DMS53 treated with DMSO at 0.1 percent for 48 hours (cell line): ENCODE measurements around the gene AP1M2.
"Not testable (repeated sequence)": the region's sequence is repeated elsewhere in the genome, so short reads cannot be mapped to it uniquely, and the experiment has no call there.

ENCODE experiments used
- DNase-seq: peaks from one replicate; lab custom pipeline; 2025; ENCODE audit not compliant: unreplicated experiment; lab: John Stamatoyannopoulos, UW

The AP1M2 gene

DNA sequence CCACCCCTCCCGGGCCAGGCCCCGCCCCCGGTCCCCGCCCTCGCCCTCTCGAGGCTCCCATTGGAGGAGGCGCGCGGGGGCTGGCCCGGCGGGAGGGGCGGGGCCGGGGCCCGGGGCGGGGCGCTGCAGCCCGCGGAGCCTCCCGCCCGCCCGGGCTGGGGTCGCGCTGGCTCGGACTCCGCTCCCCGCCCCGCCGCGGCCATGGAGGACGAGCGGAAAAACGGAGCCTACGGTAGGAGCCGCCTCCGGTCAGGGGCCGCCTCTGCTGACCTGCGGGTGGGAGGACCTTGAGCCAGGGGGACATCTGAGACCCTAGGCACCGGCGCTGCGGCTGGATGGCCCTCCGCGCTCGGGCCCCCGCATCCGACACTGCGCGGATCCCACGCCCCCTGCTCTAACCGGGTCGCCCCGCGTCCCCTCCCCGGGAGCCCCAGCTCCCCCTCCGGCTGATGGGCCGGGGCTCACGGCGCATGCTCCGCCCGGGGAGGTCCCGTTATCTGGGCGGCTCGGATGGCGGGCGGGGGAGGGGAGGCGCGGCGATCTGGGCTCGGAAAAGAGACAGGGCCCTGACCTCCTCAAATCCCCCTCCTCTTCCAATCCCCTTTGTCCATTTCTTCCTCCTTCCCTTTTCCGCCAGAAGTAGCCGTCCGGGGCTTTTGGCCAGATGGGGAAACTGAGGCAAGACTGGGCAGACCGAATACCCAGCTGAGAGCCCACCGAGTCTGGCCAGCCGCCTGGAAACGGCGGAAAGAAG lies 15.4 kb upstream of the AP1M2 start:
- DNase-seq = no peak

DNA sequence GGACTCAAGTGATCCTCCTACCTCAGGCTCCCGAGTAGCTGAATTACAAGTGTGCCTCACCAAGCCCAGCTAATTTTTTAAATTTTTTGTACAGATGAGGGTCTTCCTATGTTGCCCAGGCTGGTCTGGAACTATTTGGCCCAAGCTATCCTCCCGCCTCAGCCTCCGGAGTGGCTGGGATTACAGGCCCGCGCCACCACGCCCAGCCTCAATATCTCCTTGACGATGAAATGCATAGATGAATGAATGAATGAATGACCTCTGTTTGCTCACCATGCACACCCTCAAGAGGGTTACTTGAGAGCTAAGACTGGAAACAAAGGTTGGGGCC lies 14.9 kb upstream of the AP1M2 start:
- peak; percentile 1 for DNase-seq

DNA sequence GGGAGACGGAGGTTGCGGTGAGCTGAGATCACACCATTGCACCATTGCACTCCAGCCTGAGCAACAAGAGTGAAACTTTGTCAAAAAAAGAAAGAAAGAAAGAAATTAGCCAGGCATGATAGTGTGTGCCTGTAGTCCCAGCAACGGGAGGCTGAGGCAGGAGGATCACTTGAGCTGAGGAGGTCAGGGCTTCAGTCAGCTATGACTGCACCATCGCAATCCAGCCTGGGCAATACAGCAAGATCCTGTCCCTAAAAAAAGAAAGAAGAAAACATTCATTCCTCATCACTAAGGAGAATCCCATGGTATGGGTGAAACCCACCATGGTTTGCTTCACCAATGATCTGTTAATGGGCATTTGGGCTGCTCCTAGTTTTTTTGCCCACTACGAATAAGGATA lies 13.0 kb upstream of the AP1M2 start:
- no peak for DNase-seq

DNA sequence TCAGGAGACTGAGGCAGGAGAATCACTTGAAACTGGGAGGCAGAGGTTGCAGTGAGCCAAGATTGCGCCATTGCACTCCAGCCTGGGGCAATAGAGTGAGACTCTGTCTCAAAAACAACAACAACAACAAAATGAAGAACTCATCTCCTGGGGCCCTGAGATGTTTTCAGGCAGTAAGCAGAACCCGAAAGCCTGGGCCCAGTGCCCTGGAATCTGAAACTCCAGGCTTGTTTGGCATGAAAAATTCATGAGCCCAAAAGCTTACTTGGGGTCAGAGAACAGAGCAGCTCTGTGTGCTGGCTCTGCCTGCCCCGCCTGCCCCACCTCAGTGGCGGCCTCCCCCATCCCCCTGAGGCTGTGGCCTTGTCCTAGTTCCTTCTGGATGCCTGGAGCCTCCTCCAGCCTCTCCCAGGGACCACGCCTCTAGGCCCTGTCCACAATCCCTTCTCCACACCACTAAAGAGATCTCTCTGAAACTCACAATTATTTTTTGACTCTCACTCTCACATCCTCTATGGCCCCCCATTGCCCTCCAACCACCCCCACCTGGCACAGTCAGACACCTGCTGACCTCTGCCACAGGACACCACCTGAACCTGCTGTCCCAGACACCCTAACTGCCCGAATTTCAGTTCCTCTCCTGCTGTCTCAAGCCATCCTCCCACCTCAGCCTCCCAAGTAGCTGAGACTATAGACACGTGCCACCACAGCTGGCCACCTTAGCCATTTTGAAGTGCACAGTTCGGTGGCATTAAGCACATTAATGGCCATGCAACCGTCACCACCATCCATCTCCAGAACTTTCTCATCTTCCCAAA lies 6.9 kb upstream of the AP1M2 start:
- no peak for DNase-seq

DNA sequence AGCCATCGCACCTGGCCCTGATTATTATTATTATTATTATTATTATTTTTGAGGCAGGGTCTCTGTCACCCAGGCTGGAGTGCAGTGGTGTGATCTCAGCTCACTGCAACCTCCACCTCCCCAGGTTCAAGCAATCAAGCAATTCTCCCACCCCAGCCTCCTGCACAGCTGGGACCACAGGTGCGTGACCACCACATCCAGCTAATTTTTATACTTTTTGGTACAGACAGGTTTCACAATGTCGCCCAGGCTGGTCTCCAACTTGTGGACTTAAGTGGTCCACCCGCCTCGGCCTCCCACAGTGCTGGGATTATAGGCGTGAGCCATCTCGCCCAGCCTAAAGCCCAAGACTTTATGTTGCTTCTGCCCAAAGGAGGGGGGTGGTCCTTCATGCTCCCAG lies 6.0 kb upstream of the AP1M2 start:
- no peak for DNase-seq

DNA sequence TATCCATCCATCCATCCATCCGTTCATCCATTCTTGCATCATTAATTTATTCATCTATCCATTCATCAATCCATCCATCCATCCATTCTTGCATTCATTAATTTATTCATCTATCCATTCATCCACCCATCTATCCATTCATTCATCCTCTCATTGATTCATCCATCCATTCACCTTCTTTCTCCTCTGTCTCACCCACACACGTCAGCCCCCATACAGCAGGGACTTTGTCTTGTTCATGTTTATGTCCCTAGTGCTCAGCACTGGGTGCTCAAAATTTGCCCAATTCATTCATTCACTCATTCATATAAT lies 683 bp upstream of the AP1M2 start:
- no peak for DNase-seq

DNA sequence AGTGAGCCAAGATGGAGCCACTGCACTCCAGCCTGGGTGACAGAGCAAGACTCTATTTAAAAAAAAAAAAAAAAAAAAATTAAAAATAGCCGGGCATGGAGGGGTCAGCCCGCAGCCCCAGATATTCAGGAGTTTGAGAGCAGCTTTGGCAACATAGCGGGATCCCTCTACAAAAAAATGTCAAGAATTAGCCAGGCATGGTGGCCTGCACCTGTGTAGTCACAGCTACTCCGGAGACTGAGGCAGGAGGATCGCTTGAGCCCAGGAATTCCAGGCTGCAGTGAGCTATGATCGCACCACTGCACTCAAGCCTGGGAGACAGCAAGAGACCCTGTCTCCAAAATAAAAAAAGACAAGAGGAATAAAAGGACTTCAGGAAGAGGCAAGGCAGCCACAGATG lies 716 bp downstream of the AP1M2 start:
- no peak for DNase-seq

DNA sequence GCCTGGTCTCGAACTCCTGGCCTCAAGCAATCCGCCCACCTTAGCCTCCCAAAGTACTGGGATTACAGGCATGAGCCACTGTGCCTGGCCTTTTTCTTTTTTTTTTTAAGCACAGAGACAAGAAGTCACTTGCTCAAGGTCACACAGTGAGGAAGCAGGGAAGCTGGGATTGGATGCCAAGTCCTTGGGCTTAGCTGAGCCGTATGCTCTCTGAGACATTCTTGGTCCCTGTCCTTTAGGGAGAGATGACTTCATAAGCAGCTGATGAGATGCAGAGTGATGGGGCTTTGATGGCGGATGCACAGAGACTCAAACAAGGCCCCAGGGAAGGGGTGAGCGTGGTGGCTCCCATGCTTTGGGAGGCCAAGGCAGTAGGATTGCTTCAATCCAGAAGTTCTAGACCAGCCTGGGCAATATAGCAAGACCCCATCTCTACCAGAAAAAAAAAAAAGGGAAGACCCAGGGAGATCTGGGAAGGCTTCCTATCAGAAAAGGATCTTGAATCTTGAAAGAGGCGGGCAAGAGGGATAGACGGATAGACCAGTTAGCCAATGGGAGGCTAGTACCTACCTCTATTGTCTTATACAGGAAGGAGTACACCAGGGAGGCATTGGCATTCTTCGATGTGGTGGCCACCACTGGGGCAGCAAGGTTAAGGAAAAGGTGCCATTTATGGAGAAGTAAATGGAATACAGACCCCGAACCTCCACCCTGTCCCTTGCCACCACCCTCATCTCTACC lies 3.9 kb downstream of the AP1M2 start:
- no peak for DNase-seq

DNA sequence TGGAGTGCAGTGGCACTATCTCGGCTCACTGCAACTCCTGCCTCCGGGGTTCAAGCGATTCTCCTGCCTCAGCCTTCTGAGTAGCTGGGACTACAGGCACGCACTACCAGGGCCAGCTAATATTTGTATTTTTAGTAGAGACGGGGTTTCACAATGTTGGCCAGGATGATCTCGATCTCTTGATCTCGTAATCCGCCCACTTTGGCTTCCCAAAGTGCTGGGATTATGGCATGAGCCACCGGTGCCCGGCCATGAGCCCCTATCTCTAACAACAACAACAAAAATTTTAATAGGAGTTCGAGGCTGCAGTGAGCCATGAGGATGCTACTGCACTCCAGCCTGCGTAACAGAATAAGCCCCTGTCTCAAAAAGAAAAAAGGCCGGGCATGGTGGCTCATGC lies 5.0 kb downstream of the AP1M2 start:
- DNase-seq = no peak

DNA sequence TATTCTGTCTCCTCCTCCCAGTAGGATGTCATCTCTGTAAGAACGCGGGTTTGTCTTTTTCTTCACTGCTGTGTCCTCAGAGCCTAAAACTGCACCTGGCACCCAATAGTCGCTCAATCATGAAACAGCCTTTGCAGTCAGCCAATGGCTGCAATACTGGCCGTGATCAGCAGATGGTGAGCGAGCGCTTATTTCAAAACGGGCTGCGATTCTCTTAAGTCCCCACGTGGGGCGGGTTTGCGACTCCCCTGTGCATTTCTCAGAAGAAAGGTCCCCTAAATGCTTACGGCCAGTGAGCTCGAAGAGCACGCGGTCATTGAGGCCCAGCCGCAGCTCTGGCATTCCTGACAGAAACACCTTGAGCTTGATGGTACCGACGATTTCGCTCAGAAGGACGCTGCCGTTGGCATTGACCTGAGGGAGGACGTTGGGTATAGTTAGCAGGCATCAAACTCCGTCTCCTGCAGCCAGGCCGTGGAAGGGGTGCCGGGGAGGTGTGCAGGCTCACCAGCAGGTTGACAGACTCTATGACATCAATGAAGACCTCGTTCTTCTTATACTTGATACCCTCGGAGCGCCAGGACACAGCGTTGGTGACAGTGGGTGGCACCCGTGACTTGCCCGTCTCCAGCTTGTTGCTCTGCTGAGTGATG lies 6.0 kb downstream of the AP1M2 start:
- DNase-seq = peak; percentile 59

DNA sequence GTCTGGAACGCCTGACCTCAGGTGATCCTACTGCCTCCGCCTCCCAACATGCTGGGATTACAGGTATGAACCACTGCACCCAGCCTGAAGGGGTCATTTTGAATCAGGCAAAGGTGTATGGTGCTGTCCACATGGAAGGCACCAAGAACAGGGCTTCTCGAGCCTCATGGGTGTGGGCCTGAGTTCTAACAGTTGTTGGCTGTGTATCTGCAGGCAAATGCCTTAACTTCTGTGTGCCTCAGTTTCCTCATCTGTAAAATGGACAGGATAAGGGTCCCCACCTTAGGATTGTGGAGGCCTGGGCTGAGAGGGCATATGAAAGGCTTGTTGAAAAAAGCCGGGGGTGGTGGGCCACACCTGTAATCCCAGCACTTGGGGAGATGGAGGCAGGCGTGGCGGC lies 9.2 kb downstream of the AP1M2 start:
- no peak for DNase-seq

DNA sequence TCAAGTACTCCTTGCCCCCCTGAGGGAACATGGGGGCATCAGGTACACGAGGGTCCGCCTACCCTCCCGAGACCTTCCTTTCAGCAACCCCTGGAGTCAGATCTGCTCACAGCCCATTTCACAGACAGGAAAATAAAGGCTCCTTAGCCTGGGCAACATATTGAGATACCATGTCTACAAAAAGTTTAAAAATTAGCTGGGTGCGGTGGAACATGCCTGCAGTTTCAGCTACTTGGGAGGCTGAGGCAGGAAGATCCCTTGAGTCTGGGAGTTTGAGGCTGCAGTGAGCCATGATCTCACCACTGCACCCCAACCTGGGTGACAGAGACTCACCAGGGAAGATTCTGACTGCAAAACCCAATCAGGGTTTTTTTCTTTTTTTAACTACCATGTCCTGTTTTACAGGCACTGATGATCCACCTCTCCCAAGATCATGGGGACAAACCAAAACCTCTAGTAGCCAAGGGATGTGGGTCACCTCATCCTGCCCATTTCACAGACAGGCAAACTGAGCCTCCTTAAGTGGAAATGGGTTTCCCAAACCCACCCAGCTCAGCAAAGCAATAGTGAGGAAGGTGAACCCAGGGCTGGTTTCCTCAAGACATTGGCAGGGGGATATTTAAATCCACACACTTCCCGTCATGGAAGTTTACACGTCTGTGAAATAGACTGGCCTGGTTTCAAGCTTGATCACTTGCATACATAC lies 11.9 kb downstream of the AP1M2 start:
- no peak for DNase-seq

DNA sequence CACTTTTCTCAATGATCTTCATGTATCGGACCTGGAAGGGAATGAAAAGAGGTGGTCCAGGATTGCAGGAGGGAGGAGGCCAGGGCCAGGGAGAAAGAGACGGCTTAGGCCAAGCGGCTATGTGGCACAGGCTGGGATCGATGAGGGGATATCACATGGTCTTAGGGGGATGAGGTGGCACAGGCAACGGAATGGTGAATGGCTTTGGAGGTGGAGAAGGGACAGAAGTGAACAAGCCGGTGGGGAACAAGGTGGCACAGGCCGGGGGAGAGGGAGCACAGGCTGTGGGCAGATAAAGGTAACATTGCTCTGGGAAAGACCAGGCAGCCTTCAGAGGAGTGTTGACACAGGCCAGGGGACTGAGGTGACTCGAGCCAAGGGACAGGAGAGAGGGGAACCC lies 12.7 kb downstream of the AP1M2 start:
- DNase-seq = no peak

DNA sequence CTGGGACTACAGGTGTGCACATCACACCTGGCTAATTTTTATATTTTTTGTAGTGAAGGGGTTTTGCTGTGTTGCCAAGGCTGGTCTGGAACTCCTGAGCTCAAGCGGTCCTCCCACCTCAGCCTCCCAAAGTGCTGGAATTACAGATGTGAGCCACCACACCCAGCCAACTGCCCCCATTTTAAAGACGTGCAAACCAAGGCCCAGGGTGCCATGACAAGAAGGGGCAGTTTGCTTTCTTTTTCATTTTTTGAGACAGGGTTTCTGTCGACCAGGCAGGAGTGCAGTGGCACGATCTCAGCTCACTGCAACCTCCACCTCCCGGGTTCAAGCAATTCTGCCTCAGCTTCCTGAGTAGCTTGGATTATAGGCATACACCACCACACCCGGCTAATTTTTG lies 13.3 kb downstream of the AP1M2 start:
- not testable (repeated sequence) for DNase-seq

DNA sequence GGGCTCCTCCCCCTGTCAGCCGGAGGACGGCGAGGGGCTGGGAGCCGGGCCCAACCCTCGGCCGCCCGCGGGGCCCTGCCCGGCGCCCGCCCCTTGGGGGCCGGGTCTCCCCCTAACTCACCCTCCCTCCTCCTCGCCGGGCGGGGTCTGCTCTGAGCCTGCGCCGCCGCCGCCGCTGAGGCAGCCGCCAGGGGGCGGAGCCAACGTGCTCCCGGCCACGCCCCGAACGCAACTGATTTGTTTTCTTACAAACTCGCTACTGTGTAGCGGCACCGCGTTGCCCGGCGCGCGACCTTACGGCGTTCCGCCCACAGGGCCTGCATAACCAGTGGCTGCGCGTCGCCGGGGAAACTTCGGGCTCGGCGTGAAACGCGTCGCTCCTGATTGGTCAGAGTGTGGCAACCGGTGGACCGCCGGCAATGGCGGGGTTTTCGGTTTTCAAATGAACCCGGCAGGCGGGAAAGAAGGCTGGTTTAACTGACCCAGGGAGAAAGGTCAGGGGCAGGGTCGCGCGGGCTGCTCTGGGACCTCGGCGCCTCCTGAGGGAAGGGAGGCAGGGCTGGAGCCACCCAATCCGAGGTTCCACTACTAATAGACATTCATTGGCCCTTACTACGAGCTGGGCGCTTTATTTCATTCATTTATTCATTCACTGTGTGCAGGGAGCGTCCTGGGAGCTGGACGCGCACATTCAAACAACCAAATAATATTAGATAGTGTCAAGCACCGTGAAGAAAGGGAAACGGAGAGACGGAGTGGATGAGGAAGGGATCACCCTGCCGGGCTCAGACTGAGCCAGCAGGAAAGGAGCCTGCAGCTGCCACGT lies 18.1 kb downstream of the AP1M2 start, which contains the start of gene CDKN2D:
Gene CDKN2D (minus strand): TSS at position 154 of the 826 bp plus-strand sequence. CDS start 326 bp downstream, outside the sequence.
- DNase-seq = peak; percentile 94

DNA sequence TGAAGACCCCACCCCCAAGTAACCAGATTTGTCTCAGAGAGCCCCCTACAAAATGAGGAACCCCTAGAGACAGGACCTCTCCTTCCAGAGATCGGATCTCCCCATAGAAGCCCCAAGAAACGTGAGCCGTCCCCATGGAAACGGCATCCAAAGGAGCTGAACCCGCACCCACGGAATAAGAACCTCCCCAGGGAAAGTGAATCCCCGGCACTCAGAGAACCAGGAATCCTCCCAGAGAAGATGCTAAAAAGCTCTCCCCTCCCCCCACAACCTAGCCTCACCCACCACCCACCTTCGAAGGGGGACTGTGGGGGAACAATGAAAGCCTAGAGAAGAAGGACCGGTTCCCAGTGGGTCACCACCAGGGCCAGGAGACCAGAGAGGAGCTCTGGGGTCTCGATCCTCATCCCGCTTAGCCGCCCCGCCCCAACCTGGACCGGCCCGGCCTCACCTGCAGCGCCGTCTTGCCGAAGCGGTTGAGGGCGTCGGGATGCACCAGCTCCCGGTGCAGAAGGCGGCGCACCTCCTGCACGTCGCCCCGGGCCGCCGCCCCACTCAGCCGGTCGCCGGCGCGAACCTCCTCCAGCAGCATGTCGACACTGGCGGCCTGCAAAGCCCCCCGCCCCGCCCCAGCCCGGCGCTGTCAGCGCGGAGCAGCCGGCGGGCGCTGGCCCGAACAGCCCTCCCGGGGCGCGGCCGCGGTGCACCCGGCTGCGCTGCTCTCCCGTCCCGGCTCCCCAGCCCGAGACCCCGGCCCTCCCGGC lies 18.9 kb downstream of the AP1M2 start:
- peak; percentile 11 for DNase-seq

DNA sequence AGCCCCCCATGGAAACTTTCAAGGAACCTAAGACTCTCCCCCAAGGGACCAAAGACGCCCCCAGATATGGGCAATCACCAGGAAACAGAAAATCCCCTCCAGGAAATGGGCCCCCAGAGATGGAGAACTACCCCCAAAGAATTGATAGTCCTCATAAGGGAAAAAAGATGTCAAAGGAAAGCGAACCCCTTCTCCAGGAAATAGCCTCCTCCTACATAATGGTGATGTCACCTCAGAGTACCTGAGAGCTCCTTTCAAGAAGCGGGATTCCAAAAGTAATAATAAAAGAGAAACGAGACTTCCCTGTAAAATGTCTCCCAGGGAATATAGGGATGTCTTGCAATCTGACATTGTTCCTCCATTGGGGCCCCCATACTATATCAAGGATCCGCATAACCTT lies 19.5 kb downstream of the AP1M2 start:
- no peak for DNase-seq

DNA sequence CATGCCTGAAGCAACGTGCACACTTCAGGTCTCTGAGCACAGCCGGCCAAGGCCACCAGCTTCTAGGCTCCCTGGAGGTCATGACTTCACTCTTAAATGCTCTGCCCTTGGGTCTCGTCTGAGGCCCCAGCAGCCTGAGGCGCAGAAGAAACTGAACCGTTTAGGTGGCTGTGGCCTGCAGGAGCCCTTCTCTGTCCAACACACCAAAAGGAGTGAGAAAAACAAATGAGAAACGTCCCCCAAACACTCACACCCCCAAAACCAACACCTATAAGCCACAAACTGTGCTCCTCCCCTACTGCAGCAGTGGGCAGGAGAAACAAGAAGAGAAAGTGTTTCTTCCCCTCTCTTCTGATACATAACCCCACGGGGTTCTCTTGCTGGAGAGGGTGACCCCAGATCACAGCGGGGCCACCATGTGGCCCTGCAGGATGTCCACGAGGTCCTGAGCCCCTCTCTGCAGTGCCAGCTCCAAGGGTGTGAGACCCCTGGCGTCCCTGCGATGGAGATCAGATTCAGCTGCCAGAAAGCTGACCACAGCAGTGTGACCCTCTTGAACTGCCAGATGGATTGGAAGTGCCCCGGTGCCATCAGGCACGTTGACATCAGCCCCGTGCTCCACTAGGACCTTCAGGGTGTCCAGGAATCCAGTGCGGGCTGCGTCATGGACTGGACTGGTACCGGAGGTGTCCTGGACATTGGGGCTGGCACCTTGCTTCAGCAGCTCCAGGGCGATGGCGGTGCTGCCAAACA lies 20.3 kb downstream of the AP1M2 start:
- no peak for DNase-seq

DNA sequence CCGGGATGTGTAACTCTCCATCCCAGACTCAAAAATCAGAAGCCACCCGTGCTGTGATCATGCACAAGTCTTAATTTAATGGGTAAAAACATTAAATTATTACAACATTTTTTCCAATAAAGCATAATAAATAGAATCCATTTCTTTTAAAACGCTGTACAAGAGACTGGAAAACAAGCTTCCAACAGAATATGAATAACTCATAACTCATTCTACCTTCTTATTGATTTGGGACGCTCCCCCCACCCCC lies 20.8 kb downstream of the AP1M2 start:
- DNase-seq = no peak
